ENCODE results near the gene HCN1. TPM values are rescaled to one million over a fixed set of nuclear protein-coding genes. Genes with fewer than 3 reads are reported as not detected.
"Not testable (repeated sequence)": the region's sequence is repeated elsewhere in the genome, so short reads cannot be mapped to it uniquely, and the experiment has no call there.

The HCN1 gene
- total RNA-seq, 4 donors from 2014 or later, result 0.39 to 0.66 (median 0.49) TPM

GRCh38 chr5:45617859-45618416 is 78.2 kb downstream of the HCN1 start:
- H3K4me3 ChIP-seq, result no peak overlapping the region

GRCh38 chr5:45609661-45610060 is 86.5 kb downstream of the HCN1 start:
- no peak overlapping the region for H3K27ac ChIP-seq (replicated peaks in 1 of 4)
- intact Hi-C loops (cut with DNase I), result no loop called here
- no peaks in the 10 kb centered on the region for H3K36me3 ChIP-seq
- H3K27me3 ChIP-seq, result no peaks in the 10 kb centered on the region
- H3K9me3 ChIP-seq, result no peaks in the 10 kb centered on the region
- WGBS, result 85% methylated on average over 3 of the region's 3 CpGs
- no peaks in the 10 kb centered on the region for H3K4me1 ChIP-seq
- H3K4me3 ChIP-seq, result no peak overlapping the region
- TF ChIP-seq POLR2AphosphoS5 (IDR thresholded peaks at IDR 0.05), result no peak
- no peak for DNase-seq (ENCODE audit: extremely low spot score)

More at GRCh38 chr5:45617859-45618416, 78.2 kb downstream of the HCN1 start:
- DNase-seq (ENCODE audit: extremely low spot score), result no peak
- no peak overlapping the region for H3K27ac ChIP-seq (replicated peaks in 1 of 4)
- 70% methylated on average over 3 of the region's 3 CpGs for WGBS
- H3K9me3 ChIP-seq, result no peaks in the 10 kb centered on the region
- no peak for TF ChIP-seq POLR2A (IDR thresholded peaks at IDR 0.05; ENCODE audit: low read depth)
- no peak for TF ChIP-seq POLR2AphosphoS5 (IDR thresholded peaks at IDR 0.05)
- TF ChIP-seq EP300 (IDR thresholded peaks at IDR 0.05), result no peak
- TF ChIP-seq CTCF (IDR thresholded peaks at IDR 0.05), result no peak
- H3K27me3 ChIP-seq, result no peaks in the 10 kb centered on the region
- H3K4me1 ChIP-seq, result no peaks in the 10 kb centered on the region
- no peaks in the 10 kb centered on the region for H3K36me3 ChIP-seq
- intact Hi-C loops (cut with DNase I), result no loop called here

- WGBS, result 58% methylated on average over 2 of the region's 2 CpGs
- Histone ChIP-seq H3K27ac (replicated peaks in 1 of 4) (no peak overlapping the region), H3K9me3 (no peaks in the 10 kb centered on the region), H3K4me1 (no peaks in the 10 kb centered on the region), H3K27me3 (no peaks in the 10 kb centered on the region), H3K4me3 (no peak overlapping the region), H3K36me3 (no peaks in the 10 kb centered on the region)
- TF ChIP-seq POLR2AphosphoS5 (IDR thresholded peaks at IDR 0.05) (no peak), CTCF (IDR thresholded peaks at IDR 0.05) (no peak), POLR2A (IDR thresholded peaks at IDR 0.05; ENCODE audit: low read depth) (no peak), EP300 (IDR thresholded peaks at IDR 0.05) (no peak)
- intact Hi-C loops (cut with DNase I), result no loop called here
- DNase-seq (ENCODE audit: extremely low spot score), result no peak
These were observed 92.1 kb downstream of the HCN1 start for GRCh38 chr5:45604092-45604491.

GRCh38 chr5:45601424-45601823 is 94.8 kb downstream of the HCN1 start:
- Histone ChIP-seq H3K27ac (replicated peaks in 1 of 4) (no peak overlapping the region), H3K4me1 (no peaks in the 10 kb centered on the region), H3K9me3 (no peaks in the 10 kb centered on the region), H3K27me3 (no peaks in the 10 kb centered on the region), H3K4me3 (no peak overlapping the region), H3K36me3 (no peaks in the 10 kb centered on the region)
- TF ChIP-seq CTCF (IDR thresholded peaks at IDR 0.05) (no peak), POLR2AphosphoS5 (IDR thresholded peaks at IDR 0.05) (no peak), POLR2A (IDR thresholded peaks at IDR 0.05; ENCODE audit: low read depth) (no peak), EP300 (IDR thresholded peaks at IDR 0.05) (no peak)
- DNase-seq (ENCODE audit: extremely low spot score), result no peak
- 80% methylated on average over 3 of the region's 3 CpGs for WGBS
- intact Hi-C loops (cut with DNase I), result no loop called here

GRCh38 chr5:45596320-45596719 is 99.9 kb downstream of the HCN1 start:
- no peak for DNase-seq (ENCODE audit: extremely low spot score)
- TF ChIP-seq EP300 (IDR thresholded peaks at IDR 0.05) (no peak), POLR2AphosphoS5 (IDR thresholded peaks at IDR 0.05) (no peak), POLR2A (IDR thresholded peaks at IDR 0.05; ENCODE audit: low read depth) (no peak)
- Histone ChIP-seq H3K36me3 (no peaks in the 10 kb centered on the region), H3K4me1 (no peaks in the 10 kb centered on the region), H3K27me3 (no peaks in the 10 kb centered on the region), H3K9me3 (no peaks in the 10 kb centered on the region), H3K4me3 (no peak overlapping the region), H3K27ac (replicated peaks in 1 of 4) (no peak overlapping the region)
- intact Hi-C loops (cut with DNase I), result no loop called here

- no CpG with 5 or more reads among the region's 8 CpGs for WGBS
- H3K27me3 ChIP-seq; H3K27ac ChIP-seq (replicated peaks in 1 of 4); H3K4me1 ChIP-seq; H3K36me3 ChIP-seq; H3K9me3 ChIP-seq; DNase-seq (ENCODE audit: extremely low spot score); intact Hi-C loops (cut with DNase I); H3K4me3 ChIP-seq: not testable (repeated sequence)
These were observed 110.2 kb downstream of the HCN1 start for GRCh38 chr5:45586001-45586400.
